Smooth muscle cell of the brain vasculature (primary cell): ENCODE results near the gene OLA1.

Experiments
- DNase-seq: peaks from one replicate; pipeline ENCODE4 v3.0.0-alpha.2; 2012; ENCODE audit warnings: low read depth, low spot score

The OLA1 gene

GRCh38 chr2:174180165-174180724 lies 68.1 kb downstream of the OLA1 start:
- no peak for DNase-seq

GRCh38 chr2:174177316-174177890 lies 70.9 kb downstream of the OLA1 start:
- no peak for DNase-seq

DNA sequence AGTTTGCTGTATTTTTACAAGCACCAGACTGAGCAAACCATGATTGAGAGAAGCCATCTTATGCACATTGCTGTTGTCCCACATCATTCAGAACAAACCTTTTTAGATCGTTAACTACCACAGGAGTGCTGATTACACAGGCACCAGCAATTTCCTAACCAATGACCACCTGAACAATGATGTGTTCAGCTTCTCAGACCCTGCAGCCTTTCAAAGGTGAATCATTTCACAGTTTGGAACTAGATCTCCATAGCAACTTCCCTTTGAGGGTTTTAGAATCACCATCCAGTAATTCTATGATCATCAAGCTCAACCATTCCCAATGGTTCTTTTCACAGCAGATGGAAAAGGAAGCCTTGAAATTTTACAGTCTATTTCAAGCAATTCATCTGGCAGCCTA lies 71.4 kb downstream of the OLA1 start:
- DNase-seq, result no peak

DNA sequence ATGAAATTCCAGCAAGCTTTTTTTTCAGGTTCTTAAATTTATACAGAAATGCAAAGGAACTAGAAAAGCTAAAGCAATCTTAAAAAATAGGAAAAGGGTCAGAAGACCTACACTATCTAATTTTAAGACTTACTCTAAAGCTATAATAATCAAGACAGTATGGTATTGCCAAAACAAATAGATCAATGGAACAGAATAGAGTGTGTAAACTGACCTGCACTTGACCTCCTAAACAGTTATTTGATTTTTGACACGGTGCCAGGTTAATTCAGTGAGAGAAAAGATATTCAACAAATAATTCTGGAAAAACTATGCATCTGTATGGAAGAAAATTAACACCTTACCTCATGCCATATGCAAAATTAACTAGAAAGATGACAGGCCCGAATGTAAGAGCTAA lies 73.6 kb downstream of the OLA1 start:
- no peak for DNase-seq

GRCh38 chr2:174172802-174173355 lies 75.5 kb downstream of the OLA1 start:
- DNase-seq, result no peak

GRCh38 chr2:174171686-174172445 lies 76.5 kb downstream of the OLA1 start:
- no peak for DNase-seq

DNA sequence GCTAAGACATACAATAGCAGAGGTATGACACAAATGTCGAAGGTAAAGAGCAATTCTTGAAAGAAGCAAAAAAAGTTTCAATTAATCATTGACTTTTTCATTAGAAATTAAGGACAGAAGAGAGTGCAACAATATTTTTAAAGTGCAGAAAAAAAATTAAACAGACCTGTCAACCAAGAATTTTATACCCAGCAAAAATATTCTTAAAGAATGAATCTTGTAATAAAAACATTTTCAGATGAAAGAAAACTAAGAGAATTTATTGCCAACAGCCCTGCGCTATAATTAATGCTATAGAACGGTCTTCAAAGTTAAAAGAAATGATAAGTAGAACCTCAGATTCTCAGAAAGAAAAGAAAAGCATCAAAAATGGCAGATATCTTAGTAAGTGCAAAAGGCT lies 79.0 kb downstream of the OLA1 start:
- no peak for DNase-seq

DNA sequence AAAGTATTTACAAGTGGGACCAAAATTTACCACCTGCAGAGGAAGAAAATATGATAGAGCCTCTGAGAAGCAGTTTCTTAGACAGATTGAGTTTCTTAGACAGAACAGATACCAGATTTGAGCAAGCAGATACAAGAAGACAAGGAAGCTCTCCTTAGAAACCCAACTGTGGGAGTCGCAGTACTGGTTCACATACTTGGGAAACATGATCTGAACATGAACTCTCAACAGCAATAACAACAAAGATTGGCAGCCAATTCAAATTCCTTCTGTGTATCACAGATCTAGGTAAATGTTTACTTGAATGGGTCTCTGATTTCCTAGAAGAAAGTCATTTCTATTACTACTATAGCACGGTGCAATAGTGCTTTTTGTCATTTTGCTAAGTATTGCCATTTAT lies 82.1 kb downstream of the OLA1 start:
- no peak for DNase-seq

GRCh38 chr2:174161490-174161889 lies 86.8 kb downstream of the OLA1 start:
- DNase-seq, result no peak

DNA sequence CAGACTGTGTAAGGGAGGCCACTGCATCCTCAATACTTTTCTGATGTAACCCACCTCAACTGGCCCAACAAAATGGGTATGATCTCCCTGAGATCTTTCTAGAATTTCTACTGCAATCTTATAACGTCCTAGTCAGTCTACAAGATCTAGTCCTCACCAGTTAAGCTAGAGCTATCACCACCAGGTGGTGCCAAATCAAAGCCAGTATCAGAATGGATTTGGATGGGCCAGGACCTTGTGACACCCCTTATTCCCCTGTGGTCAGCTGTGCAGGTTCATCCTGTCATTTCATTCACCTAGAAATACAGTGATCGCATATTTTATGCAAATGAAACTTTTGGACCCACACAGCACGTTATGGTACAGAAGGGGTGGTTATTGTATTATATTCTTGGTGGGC lies 90.3 kb downstream of the OLA1 start:
- no peak for DNase-seq

DNA sequence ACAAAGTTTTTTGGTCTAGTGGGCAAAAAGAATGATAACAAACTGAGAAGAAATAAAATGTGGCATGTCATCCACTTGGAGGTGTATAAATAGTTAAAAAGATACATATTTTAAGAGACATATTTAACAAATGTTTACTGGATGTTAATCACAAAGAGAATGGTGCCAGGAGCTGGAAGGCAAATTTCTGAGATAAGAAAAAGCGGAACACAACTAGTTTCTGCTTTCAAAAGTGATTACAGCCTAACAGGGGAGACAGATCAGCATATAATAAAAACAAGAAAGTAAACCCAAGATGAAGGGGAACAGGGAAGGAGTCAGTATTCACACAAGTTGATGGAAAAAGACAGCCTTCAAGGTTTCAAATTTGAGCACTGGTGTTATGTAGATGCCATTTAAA lies 91.3 kb downstream of the OLA1 start:
- DNase-seq, result no peak

GRCh38 chr2:174153757-174154680 lies 94.3 kb downstream of the OLA1 start:
- peak; percentile 59 for DNase-seq

- no peak for DNase-seq
These were observed 98.8 kb downstream of the OLA1 start for GRCh38 chr2:174149530-174149929.

DNA sequence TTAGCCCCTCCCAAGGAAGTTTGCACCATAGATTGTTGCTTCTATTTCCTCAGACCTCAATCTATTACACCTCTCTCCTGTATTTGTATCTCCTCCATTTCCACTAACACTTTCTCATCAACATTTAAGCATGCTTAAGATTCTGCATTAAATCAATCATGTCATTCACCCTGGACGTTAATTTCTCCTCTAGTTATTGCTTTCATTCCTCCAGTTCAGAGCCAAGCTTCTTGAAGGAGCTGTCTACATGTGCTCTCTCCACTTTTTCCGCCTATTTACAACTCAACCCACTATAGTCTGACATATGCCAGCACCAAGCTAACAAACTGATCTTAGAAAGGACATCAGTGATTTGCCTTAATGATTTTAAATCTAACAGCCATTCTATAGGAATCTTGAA lies 99.5 kb downstream of the OLA1 start:
- no peak for DNase-seq

- DNase-seq, result no peak
These were observed 102.5 kb downstream of the OLA1 start for GRCh38 chr2:174145827-174146226.

DNA sequence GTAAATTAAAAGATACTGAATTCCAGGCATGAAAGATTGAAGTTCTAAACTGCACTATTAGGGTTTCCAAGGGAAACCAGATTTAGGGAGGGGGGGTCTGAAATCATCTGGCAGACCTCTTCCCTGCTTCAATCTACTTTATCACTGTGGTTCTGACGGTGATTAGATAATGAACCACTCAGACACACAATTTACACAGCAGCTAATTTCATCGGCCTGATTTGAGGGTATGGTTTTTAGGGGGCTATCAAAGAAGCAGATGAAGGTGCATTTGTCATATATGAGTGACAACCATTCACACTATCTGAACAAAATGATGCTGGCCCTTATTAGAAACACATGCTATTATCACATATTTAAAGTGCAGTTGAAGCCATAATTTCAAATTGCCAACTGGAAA lies 106.0 kb downstream of the OLA1 start:
- no peak for DNase-seq

- no peak for DNase-seq
These were observed 110.2 kb downstream of the OLA1 start for GRCh38 chr2:174138161-174138560.

DNA sequence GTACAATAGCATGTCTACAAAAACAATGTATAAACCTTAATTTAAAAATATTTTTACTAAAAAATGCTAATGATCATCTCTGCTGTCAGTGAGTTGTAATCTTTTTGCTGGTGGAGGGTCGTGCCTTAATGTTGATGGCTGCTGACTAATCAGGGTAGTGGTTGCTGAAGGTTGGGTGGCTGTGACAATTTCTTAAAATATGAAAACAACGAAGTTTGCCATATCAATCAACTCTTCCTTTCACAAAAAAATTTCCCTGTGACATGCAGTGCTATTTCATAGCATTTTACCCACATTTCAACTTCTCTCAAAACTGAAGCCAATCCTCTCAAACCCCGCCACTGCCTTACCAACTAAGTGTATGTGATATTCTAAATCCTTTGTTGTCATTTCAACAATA lies 112.4 kb downstream of the OLA1 start:
- no peak for DNase-seq

GRCh38 chr2:174125090-174125489 lies 123.2 kb downstream of the OLA1 start:
- DNase-seq, result no peak

- DNase-seq, result no peak
These were observed 124.2 kb downstream of the OLA1 start for GRCh38 chr2:174124181-174124580.

DNA sequence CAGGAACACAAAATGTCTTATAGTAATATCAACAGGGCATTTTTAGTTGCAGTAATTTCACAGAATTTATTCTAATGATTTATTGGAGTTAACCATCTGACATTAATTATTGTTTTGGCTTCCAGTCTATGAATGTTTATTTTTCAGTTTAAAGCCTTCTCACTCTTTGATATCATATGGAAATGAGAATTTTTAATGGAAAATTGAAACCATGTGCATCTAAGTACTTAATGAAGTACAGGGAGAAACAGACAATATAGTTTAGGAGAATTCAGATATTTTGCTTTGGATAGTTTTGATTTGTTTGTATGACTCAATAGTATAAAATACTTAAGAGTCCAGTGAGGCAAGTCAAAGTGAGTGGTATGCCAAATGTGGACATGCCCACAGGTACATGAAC lies 126.1 kb downstream of the OLA1 start:
- DNase-seq, result no peak

DNA sequence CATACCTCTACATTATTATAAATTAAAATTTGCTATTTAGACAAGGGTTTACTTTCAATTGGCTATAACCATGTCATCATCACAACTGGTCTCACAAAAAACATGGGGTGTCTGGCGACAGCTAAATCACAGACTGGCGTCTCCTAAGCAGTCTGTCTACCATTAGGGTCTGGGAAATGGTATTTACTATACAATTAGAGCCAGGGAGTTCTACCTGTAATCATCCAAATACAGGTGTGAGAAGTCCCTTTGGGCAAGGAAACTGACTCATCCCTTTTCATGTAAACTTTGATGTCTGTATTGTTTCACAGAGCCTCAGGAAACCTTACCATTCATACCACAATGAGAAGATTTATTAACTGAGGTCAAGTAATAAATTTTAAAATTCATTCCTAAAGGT lies 126.7 kb downstream of the OLA1 start:
- no peak for DNase-seq
